Activated CD4-positive, alpha-beta T cell treated with anti-CD3 and anti-CD28 coated beads for 4 hours (primary cell): Measurements from ENCODE around the gene TMEM138.

Source experiments
- DNase-seq, 2 donors: peaks; one replicate each; pipeline ENCODE4 v3.0.0-alpha.2; 2020

Gene TMEM138

GRCh38 chr11:61342207-61342803 is 19.9 kb upstream of the TMEM138 start:
- no peak for DNase-seq

GRCh38 chr11:61343792-61344745 is 18.1 kb upstream of the TMEM138 start:
- DNase-seq, result no peak

GRCh38 chr11:61345170-61345610 is 17.0 kb upstream of the TMEM138 start:
- no peak for DNase-seq

- DNase-seq, result no peak
Measured at GRCh38 chr11:61345954-61346843, 16.0 kb upstream of the TMEM138 start.

DNA sequence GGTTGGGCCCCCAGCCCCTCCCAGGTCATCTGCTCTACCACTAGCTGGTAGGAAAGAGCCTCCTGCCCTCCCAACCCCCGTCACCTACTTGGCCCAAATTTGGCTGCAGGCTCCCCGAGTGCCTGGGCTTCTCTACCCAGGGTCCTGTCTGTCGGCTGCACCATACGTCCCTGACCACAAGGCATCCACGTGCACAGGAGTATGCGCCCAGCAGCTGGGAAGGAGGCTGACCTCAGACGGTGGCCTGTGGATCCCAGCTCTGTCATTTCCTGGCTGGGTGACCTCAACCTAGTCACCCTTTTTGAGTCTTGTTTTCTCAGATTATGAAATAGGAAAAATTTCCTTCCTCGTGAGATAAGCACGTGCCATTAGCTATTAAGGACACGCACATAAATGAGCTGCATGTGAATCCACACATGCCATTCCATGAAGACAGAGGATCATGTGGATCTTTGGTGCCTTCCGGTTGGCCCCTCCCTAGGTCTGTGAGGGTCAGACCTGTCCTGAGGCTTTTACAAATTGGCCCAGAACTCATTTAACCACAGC is 14.2 kb upstream of the TMEM138 start:
- no peak for DNase-seq

DNA sequence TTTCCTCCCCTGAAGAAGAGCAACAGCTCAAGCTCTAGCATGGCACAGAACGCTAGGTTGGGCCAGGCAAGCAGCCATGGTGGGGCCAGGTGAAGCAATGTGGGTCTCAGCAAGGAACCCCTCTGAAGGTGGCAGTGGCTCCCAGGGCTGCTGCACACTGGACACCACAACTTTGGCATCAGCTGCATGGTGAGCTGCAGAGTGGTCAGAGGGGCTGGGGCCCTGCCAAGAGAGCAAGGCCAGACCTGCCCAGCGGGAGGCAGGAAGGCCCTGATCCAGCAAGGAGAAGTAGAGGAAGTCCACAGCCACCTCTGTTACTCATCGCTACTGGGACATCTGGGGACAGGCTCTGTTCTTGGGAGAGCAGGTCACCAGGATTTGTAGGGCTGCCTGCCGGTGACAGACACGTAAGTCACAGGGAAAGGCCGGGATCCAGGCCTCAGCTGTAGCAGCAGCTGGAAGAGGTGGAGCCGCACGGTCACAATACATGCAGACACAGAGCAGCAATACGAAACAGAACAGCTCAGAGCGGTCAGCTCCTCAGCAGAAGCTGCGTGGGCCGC is 12.9 kb upstream of the TMEM138 start:
- DNase-seq, result no peak

- no peak for DNase-seq
Measured at GRCh38 chr11:61349916-61350315, 12.3 kb upstream of the TMEM138 start.

DNA sequence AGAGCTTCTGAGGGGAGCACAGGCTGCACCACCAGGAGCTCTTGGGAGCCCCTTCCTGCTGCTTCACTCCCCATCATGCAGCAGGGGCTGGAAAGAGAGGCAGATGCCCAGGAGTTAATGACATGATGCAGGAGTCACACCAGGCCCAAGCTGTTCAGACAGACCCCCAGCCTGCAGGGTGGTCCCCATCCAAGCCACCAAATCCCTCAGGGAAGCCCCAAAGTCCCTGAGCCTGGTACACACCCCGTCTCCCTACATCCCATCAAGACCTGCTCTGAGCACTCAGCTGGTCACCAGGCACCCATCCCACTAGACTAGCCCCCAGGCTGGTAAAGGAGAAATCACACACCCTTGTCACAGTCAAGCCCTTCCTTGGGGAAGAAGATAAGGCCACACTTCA is 11.8 kb upstream of the TMEM138 start:
- no peak for DNase-seq

GRCh38 chr11:61350803-61351202 is 11.4 kb upstream of the TMEM138 start:
- DNase-seq, result no peak

GRCh38 chr11:61352038-61352437 is 10.1 kb upstream of the TMEM138 start:
- no peak for DNase-seq

- no peak for DNase-seq
Measured at GRCh38 chr11:61353131-61354067, 8.8 kb upstream of the TMEM138 start.

DNA sequence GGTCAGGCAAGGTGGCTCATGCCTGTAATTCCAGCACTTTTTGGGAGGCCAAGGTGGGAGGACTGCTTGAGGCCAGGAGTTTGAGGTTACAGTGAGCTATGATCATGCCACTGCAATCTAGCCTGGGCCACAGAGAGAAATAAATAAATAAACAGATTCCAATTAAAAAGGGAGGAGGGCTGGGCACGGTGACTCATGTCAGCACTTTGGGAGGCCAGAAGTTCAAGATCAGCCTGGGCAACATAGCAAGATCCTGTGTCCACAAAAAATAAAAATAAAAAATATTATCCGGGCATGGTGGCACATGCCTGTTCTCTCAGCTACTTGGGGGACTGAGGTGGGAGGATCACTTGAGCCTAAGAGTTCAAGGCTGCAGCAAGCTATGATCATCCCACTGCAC is 8.0 kb upstream of the TMEM138 start:
- DNase-seq, result no peak

DNA sequence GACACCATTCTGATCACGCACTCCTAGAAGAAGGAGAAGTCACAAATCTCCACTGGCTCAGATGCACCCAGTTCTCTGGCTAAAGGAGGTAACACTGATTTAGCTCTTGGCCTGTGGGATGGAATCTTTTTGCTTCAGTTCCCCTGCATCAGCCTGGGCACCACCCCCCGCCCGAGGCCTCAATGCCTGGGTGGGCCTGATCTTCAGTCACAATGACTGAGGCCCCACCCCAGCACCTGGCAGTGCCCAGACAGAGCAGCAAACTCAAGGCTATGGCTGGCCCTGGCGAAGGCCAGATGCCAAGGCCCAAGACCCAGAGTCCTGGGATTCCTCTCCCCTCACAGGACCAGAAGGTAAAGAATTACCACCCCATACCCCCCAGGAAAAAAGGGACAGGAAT is 5.5 kb upstream of the TMEM138 start:
- DNase-seq, result no peak

DNA sequence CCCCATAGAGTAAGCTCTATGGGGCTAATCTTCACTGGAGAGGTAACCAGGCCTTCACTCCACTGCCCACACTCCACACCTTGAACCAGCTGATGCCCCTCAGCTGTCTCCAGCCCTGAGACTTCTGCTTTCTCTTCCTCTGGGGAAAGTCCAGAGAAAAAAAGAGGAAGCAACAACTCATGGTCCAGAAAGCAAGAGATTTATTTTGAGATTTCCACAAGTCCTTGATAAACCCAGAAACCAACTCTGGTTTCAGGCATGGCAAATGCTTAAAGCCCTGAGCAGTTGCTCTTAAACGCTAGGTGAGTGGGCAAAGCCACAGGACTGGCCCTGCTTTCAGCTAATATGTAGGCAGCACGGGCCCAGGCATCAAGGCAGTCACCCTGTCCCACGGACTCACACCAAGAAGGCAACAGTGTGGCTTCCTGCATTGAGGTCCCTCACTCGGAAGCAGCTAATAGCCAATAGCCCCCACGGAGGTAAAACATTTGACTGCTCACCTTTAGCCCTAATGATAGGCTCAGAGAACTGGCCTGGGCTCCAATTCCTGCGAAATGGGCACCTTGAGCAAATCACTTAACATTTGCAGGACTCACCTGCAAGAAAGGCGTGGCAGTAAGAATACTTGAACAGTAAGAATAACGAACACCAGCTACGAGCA is 4.8 kb upstream of the TMEM138 start:
- DNase-seq, result no peak

- DNase-seq, result no peak
Measured at GRCh38 chr11:61357894-61358239, 4.3 kb upstream of the TMEM138 start.

DNA sequence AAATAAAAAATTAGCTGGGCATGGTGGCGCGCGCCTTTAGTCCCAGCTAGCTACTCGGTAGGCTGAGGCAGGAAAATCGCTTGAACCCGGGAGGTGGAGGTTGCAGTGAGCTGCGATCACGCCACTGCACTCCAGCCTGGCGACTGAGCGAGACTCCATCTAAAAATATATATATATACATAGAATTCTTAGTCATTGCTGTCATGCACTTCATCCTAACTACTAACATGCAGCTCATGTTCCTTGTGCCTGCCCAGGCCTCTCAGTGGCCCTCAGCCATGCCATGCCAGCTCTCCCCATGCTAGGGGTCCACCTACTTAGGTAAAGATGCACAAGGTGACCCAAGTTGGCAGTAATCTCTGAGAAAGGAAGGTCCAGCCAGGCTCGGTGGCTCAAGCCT is 3.6 kb upstream of the TMEM138 start:
- no peak for DNase-seq

GRCh38 chr11:61359516-61359915 is 2.7 kb upstream of the TMEM138 start:
- DNase-seq, result no peak

- no peak for DNase-seq
Measured at GRCh38 chr11:61361237-61361740, 885 bp upstream of the TMEM138 start.

DNA sequence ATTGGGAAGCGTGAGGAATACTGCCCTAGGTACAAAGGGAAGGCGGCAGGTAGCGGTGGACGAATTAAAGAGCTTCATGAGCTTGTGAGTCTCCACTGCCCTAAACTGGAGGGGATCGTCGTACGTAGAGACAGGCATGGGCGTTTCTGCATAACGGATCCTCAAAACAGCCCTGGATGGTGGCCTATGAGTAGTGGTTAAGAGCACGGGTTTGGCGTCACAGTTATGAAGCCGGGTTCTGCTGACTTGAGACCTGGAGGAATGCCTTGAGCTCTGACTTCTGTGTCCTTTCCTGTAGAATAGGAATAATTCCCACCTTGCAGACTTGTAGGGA is 335 bp downstream of the TMEM138 start:
- peak in 1 of 2 donors; percentile 23 for DNase-seq

GRCh38 chr11:61364012-61364675 is 2.0 kb downstream of the TMEM138 start:
- no peak for DNase-seq
